GM03348 (cell line): ENCODE results near the gene CDC37.
A peak's percentile ranks its signal among the peaks of the same experiment; 100 is the strongest.
"Not testable (repeated sequence)": the region's sequence is repeated elsewhere in the genome, so short reads cannot be mapped to it uniquely, and the experiment has no call there.

Experiments used
- DNase-seq: peaks from one replicate; pipeline ENCODE4 v3.0.0; 2012; ENCODE audit warnings: low spot score

The CDC37 gene

DNA sequence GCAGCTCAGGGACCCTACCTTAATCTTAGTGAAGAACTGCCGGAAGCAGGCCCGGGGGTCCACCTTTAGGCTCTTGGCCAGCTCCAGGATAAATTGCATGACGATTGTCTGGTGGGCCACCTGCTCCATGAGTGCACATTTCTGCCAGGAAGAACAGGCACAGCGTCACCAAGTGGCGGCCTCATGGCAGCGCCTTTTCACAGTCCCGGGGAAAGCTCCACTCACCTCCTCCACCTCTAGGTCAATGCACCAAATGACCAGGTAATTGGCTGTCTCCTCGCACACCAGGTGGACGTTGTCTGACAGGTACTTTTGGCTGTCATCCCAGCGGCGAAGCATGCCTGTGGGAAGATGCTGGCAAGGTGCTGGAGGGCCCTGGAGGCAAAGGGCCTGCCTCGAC, 8.3 kb downstream of the CDC37 start:
- DNase-seq: no peak

DNA sequence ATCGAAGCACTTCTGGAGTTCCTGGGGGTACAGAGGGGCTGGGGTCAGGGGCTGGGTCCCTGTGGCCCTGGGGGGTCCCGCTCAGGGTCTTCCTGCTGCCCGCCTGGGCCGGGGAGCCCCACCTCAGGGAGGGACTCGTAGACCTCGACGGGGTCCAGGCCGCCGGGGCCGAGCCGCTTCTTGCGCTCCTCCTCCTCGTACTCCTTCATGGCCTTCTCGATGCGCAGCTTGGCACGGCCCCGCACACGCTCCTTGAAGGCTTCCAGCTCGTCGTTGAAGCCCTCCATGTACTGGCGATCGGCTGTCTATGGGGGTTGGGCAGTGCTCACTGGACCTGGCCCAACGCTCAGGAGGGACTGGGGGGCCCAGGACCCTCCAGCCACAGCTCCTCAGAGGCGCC, 10.2 kb downstream of the CDC37 start:
- DNase-seq: no peak

- DNase-seq: no peak
Measured at GRCh38 chr19:10392120-10392519, 11.2 kb downstream of the CDC37 start.

DNA sequence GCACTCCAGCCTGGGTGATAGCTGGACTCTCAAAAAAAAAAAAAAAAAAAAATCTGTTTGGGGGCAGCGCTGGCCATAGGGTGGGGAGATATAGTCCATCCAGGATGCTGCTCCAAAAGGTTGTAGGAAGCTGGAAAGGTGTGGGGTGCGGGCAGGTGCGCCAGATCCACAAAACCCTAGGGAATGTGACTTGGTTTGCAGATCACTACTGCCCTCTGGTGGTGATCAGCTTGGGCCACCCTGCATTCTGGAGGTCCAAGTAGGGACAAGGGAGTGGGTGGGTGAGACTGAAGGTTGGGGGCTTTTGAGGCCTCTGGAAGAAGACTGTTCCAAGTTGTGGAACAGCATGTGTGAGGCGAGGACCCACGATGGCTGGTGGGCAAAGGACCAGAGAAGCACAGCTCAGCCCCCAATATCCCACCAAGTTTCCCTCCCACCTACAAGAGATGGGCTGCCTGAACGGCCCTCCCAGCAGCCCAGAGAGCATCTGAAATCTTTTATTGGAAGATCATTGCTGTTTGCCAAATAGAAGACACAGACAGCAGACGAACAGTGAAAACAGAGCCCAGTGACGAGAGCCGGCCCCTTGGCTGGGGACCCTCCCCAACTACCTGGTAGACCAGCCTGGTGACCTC, 12.6 kb downstream of the CDC37 start:
- peak; percentile 78 for DNase-seq

DNA sequence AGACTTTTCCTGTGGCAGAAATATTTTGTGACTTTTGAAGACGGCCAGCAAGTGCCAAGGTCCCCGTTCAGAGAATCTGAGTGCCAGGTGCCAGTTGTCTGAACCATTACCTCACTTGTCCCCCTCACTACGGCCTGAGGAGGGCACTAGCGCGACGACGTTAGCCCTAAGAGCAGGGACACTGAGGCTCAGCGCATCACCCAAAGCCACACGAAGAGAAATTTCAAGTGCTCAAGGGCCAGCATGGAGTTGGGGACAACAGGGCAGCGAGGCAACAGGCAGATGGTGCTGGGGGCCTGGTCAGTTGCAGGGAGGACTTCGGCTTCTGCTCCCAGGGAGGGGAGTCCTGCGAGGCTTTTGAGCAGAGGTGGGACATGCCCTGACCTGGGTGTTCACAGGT, 13.5 kb downstream of the CDC37 start:
- DNase-seq: no peak

GRCh38 chr19:10388957-10389356, 14.4 kb downstream of the CDC37 start:
- DNase-seq: peak; percentile 80

DNA sequence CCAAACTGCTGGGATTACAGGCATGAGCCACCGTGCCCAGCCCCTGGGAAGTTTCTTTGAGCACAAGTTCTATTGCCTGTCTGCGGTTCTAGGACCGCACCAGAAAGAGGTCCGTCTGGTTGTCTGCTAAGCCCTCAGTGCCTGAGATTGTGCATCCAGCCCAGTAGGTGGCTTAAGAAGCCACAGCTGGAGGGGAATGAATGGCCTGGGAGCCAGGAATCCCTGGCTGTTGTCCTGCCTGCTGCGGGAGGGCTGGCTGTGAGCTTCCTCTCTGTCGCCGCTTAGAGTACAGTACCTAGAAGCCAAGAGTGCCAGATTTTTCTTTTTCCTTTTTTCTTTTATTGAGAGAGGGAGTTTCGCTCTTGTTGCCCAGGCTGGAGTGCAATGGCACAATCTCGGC, 18.8 kb downstream of the CDC37 start:
- no peak for DNase-seq

DNA sequence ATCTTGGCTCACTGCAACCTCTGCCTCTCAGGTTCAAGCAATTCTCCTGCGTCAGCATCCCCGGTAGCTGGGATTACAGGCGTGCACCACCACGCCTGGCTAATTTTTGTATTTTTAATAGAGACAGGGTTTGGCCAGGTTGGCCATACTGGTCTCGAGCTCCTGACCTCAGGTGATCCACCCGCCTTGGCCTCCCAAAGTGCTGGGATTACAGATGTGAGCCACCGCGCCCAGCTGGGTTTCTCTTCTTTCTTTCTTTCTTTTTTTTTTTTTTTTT, 20.2 kb downstream of the CDC37 start:
- DNase-seq: not testable (repeated sequence)

- DNase-seq: peak; percentile 100
Measured at GRCh38 chr19:10380313-10381102, 22.8 kb downstream of the CDC37 start, which contains the start of gene TYK2. Gene TYK2 (minus strand): TSS chr19:10380572. CDS start chr19:10378406, 2,166 bp downstream.

GRCh38 chr19:10379880-10380312, 23.4 kb downstream of the CDC37 start:
- DNase-seq: peak; percentile 34

- no peak for DNase-seq
Measured at GRCh38 chr19:10378124-10378523, 25.2 kb downstream of the CDC37 start.

- DNase-seq: not testable (repeated sequence)
Measured at GRCh38 chr19:10377140-10377640, 26.2 kb downstream of the CDC37 start.

- no peak for DNase-seq
Measured at GRCh38 chr19:10374931-10375330, 28.4 kb downstream of the CDC37 start.

- DNase-seq: no peak
Measured at GRCh38 chr19:10372690-10373089, 30.7 kb downstream of the CDC37 start.

GRCh38 chr19:10368101-10368803, 35.1 kb downstream of the CDC37 start:
- no peak for DNase-seq

GRCh38 chr19:10366950-10367512, 36.3 kb downstream of the CDC37 start:
- not testable (repeated sequence) for DNase-seq

DNA sequence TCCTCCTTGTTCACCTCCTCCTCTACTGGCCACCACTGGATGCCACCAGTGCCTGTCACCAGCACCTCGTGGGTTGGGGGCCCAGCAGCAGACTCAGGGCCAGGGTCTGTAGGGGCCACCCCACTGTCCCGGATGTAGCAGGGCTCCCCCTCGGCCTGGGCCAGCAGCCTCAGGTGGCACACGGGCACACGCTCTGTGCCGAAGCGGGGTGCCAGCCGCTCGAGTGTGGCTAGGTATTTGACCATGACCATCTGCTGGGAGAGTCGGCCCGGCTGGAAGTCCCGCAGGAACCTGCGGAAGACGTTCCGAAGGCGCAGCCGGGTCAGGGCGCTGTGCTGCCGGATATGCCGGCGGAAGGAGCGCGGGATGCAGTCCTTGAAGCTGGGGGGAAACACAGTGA, 37.8 kb downstream of the CDC37 start:
- DNase-seq: no peak

GRCh38 chr19:10364644-10365043, 38.7 kb downstream of the CDC37 start:
- DNase-seq: no peak

GRCh38 chr19:10363789-10364281, 39.5 kb downstream of the CDC37 start:
- DNase-seq: no peak

DNA sequence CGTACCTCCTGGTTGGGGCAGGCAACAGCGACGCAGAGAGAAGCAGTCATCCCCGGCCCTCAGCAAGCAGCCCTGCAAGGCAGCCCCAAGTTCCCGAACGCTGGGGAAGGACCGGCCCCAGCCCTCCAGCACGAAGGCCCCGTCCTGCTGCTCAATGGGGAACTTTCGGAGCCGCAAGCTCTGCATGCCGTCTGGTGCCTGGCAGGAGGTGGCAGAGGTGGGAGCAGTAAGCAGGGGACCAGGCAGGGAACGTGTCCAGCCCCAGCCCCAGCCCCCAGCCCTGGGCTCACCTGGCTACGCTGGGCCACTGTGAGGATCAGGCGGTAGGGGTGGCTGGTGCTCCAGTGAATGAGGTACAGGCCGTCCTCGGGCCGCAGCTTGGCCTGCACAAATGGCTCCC, 41.1 kb downstream of the CDC37 start:
- no peak for DNase-seq

- no peak for DNase-seq
Measured at GRCh38 chr19:10361569-10362011, 41.8 kb downstream of the CDC37 start.

GRCh38 chr19:10356431-10356830, 46.9 kb downstream of the CDC37 start:
- no peak for DNase-seq
